ENCODE measurements around the gene MGAT5.

MGAT5 gene, protein sequence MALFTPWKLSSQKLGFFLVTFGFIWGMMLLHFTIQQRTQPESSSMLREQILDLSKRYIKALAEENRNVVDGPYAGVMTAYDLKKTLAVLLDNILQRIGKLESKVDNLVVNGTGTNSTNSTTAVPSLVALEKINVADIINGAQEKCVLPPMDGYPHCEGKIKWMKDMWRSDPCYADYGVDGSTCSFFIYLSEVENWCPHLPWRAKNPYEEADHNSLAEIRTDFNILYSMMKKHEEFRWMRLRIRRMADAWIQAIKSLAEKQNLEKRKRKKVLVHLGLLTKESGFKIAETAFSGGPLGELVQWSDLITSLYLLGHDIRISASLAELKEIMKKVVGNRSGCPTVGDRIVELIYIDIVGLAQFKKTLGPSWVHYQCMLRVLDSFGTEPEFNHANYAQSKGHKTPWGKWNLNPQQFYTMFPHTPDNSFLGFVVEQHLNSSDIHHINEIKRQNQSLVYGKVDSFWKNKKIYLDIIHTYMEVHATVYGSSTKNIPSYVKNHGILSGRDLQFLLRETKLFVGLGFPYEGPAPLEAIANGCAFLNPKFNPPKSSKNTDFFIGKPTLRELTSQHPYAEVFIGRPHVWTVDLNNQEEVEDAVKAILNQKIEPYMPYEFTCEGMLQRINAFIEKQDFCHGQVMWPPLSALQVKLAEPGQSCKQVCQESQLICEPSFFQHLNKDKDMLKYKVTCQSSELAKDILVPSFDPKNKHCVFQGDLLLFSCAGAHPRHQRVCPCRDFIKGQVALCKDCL

GRCh38 chr2:134253804-134254203 is at the start of gene MGAT5:
TSS of gene MGAT5 (plus strand) at chr2:134254072. CDS start at chr2:134254404, 332 bp downstream.
- no peak for DNase-seq
- H3K4me3 Mint-ChIP-seq, result peak within 1 kb of the TSS; percentile 18
- no peaks in the 10 kb centered on the region for H3K9me3 Mint-ChIP-seq
- peaks cover 94% of the 10 kb centered on the region for H3K4me1 Mint-ChIP-seq (ENCODE audit: low read depth)
- H3K36me3 Mint-ChIP-seq (ENCODE audit: low read depth), result peaks cover 39% of the 10 kb centered on the region
- H3K27ac Mint-ChIP-seq, result peak within 1 kb of the TSS; percentile 87
- H3K27me3 Mint-ChIP-seq, result no peaks in the 10 kb centered on the region

GRCh38 chr2:134205087-134205486 is 48.8 kb upstream of the MGAT5 start:
- H3K27ac Mint-ChIP-seq, result no peak overlapping the region
- H3K4me3 Mint-ChIP-seq, result no peak overlapping the region
- no peaks in the 10 kb centered on the region for H3K9me3 Mint-ChIP-seq
- no peak for DNase-seq
- peaks cover 30% of the 10 kb centered on the region for H3K4me1 Mint-ChIP-seq (ENCODE audit: low read depth)
- H3K36me3 Mint-ChIP-seq (ENCODE audit: low read depth), result no peaks in the 10 kb centered on the region
- H3K27me3 Mint-ChIP-seq, result no peaks in the 10 kb centered on the region

GRCh38 chr2:134206031-134206430 is 47.8 kb upstream of the MGAT5 start:
- Mint-ChIP-seq H3K9me3 (no peaks in the 10 kb centered on the region), H3K27me3 (no peaks in the 10 kb centered on the region), H3K4me1 (ENCODE audit: low read depth) (peaks cover 23% of the 10 kb centered on the region), H3K36me3 (ENCODE audit: low read depth) (no peaks in the 10 kb centered on the region), H3K4me3 (no peak overlapping the region), H3K27ac (no peak overlapping the region)
- no peak for DNase-seq

GRCh38 chr2:134206573-134206972 is 47.3 kb upstream of the MGAT5 start:
- Mint-ChIP-seq H3K27ac (no peak overlapping the region), H3K4me1 (ENCODE audit: low read depth) (peaks cover 18% of the 10 kb centered on the region), H3K27me3 (no peaks in the 10 kb centered on the region), H3K4me3 (no peak overlapping the region), H3K36me3 (ENCODE audit: low read depth) (no peaks in the 10 kb centered on the region), H3K9me3 (no peaks in the 10 kb centered on the region)
- no peak for DNase-seq

DNA sequence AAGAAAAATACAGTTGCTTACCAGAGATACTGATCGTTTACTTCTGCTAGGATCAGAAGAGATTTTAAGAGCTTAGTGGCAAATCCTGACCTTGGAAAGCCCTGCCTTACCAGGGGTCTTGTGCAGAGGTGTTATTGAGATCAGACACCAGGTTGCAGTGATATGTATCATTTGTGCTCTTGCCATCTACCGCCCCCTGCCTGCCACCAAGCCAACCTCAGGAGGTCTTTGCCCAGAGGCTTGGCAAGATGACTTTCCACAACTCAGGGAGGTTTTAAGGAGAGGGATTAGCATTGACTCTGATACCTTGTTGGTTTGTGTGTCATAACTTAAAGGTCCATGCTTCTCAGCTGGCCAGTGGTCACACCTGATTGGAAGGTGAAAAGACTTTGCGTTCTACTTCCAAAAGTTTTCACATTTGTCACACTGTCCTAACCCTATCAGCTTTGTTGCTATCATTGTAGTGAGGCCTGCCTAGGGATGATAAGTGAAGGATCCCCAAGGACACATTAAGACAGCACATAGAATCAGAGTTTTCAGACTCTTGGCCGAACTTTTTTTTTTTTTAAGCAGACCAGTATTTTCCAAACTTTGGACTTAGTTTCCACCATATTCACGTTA is 46.2 kb upstream of the MGAT5 start:
- Mint-ChIP-seq H3K4me3 (no peak overlapping the region), H3K9me3 (no peaks in the 10 kb centered on the region), H3K4me1 (ENCODE audit: low read depth) (peaks cover 11% of the 10 kb centered on the region), H3K27me3 (no peaks in the 10 kb centered on the region), H3K36me3 (ENCODE audit: low read depth) (no peaks in the 10 kb centered on the region), H3K27ac (peak overlapping the region; percentile 29)
- peak; percentile 70 for DNase-seq

GRCh38 chr2:134208825-134209224 is 45.0 kb upstream of the MGAT5 start:
- Mint-ChIP-seq H3K9me3 (no peaks in the 10 kb centered on the region), H3K36me3 (ENCODE audit: low read depth) (peaks cover 5% of the 10 kb centered on the region), H3K27ac (no peak overlapping the region), H3K27me3 (no peaks in the 10 kb centered on the region), H3K4me1 (ENCODE audit: low read depth) (peaks cover 7% of the 10 kb centered on the region), H3K4me3 (no peak overlapping the region)
- no peak for DNase-seq

- Mint-ChIP-seq H3K27me3 (no peaks in the 10 kb centered on the region), H3K9me3 (no peaks in the 10 kb centered on the region), H3K36me3 (ENCODE audit: low read depth) (peaks cover 11% of the 10 kb centered on the region), H3K27ac (no peak overlapping the region), H3K4me1 (ENCODE audit: low read depth) (peaks cover 32% of the 10 kb centered on the region), H3K4me3 (no peak overlapping the region)
- DNase-seq, result no peak
Measured at GRCh38 chr2:134212746-134213145, 41.1 kb upstream of the MGAT5 start.

DNA sequence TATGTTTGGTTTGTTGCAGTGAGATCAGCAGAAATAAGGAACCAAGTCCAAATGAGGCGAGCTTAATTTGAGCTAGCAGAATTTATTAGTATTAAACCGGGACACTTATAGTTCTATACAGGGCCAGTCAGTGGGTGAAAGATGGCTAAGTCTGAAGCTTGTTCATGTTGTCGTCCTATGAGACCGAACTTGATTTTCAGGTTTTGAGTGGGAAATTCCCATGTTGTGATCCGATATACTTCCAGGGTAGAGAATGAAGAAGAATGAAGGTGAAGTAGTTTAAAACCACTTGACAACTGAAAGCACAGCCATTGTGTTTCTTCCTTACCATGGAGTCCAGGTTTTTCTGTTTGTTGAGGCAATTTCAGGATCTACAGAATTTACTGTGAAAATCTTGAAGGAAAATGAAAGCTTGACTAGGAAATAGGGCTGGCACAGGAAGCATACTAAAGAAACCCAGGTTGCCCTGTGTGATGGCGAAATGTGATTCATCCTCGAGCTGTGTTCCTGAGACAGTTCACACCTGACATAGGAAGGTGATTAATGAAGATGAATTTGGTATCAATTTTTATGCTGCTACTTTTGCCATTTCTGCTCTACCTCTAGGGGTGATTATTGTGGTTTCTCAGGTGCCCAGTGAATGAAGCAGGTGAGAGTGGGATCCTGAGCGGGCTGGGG is 37.6 kb upstream of the MGAT5 start:
- no peak for DNase-seq
- Mint-ChIP-seq H3K4me3 (no peak overlapping the region), H3K27ac (peak overlapping the region; percentile 93), H3K9me3 (no peaks in the 10 kb centered on the region), H3K27me3 (no peaks in the 10 kb centered on the region), H3K36me3 (ENCODE audit: low read depth) (peaks cover 11% of the 10 kb centered on the region), H3K4me1 (ENCODE audit: low read depth) (peaks cover 66% of the 10 kb centered on the region)

- no peaks in the 10 kb centered on the region for H3K27me3 Mint-ChIP-seq
- peaks cover 11% of the 10 kb centered on the region for H3K36me3 Mint-ChIP-seq (ENCODE audit: low read depth)
- peak overlapping the region; percentile 93 for H3K27ac Mint-ChIP-seq
- H3K9me3 Mint-ChIP-seq, result no peaks in the 10 kb centered on the region
- peak overlapping the region; percentile 28 for H3K4me3 Mint-ChIP-seq
- H3K4me1 Mint-ChIP-seq (ENCODE audit: low read depth), result peaks cover 71% of the 10 kb centered on the region
- DNase-seq, result no peak
Measured at GRCh38 chr2:134217351-134217750, 36.5 kb upstream of the MGAT5 start.

- Mint-ChIP-seq H3K4me3 (peak overlapping the region; percentile 43), H3K27me3 (no peaks in the 10 kb centered on the region), H3K36me3 (ENCODE audit: low read depth) (peaks cover 9% of the 10 kb centered on the region), H3K4me1 (ENCODE audit: low read depth) (peaks cover 66% of the 10 kb centered on the region), H3K9me3 (no peaks in the 10 kb centered on the region), H3K27ac (peak overlapping the region; percentile 93)
- DNase-seq, result no peak
Measured at GRCh38 chr2:134217924-134218323, 35.9 kb upstream of the MGAT5 start.

DNA sequence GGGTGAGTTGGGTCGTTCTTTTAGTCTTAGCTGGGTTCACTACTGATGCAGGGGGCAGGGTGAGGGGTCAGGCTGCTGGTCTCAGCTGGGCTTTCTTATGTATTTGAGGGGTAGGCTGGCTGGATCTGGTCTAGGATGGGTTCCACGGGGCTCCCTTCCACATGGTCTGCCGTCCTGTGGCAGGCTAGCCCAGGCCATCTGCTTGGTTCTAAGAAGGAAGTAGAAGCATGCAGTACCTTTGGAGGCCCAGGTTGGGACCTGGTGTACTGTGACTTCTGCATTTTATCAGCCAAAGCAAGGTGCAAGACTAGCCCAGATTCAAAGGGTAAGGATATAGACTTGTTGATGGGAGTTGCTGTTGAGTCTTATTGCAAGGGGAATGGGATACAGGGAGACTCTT is 35.5 kb upstream of the MGAT5 start:
- peaks cover 70% of the 10 kb centered on the region for H3K4me1 Mint-ChIP-seq (ENCODE audit: low read depth)
- DNase-seq, result no peak

DNA sequence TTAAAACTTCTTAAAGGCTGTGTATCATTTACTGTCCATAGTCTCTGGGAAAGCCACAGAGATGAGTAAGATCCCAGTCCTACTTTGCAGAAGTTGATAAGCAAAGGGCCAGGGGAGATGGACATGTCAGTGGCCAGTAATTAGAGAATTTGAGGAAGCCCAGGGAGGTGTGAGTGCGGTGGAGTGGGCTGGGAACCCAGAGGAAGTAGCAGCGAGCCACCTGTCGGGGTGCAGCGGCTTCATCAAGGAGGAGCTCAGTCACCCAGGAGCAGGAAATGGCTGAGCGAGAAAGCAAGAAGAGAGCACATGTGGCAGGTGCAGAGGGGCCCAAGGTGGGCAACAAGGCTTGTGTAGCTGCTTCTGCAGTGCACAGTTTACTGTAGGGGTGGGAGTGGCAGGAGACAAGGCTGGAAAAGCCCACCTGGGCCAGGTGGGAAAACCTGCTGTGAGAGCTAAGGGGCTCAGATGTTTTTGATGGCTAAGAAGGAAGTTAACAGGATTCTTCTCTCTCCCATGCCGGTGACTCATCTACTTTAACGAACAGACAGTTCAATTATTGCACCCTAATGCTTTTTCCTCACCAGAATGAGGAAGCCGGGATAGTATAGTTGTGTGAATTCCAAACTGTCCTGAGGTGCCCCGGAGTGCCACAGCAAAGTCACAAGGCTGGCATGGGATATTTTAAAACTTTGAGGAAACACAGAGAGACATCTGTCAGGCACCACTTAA is 34.8 kb upstream of the MGAT5 start:
- Mint-ChIP-seq H3K27me3 (no peaks in the 10 kb centered on the region), H3K4me1 (ENCODE audit: low read depth) (peaks cover 75% of the 10 kb centered on the region), H3K9me3 (no peaks in the 10 kb centered on the region), H3K27ac (peak overlapping the region; percentile 93), H3K4me3 (peak overlapping the region; percentile 43), H3K36me3 (ENCODE audit: low read depth) (peaks cover 6% of the 10 kb centered on the region)
- peak; percentile 54 for DNase-seq

More for the DNA sequence above, 35.5 kb upstream of the MGAT5 start:
- H3K36me3 Mint-ChIP-seq (ENCODE audit: low read depth), result peaks cover 7% of the 10 kb centered on the region
- H3K27me3 Mint-ChIP-seq, result no peaks in the 10 kb centered on the region
- H3K27ac Mint-ChIP-seq, result peak overlapping the region; percentile 93
- no peaks in the 10 kb centered on the region for H3K9me3 Mint-ChIP-seq
- H3K4me3 Mint-ChIP-seq, result peak overlapping the region; percentile 43

GRCh38 chr2:134220344-134220974 is 33.4 kb upstream of the MGAT5 start:
- Mint-ChIP-seq H3K27me3 (no peaks in the 10 kb centered on the region), H3K4me1 (ENCODE audit: low read depth) (peaks cover 83% of the 10 kb centered on the region), H3K4me3 (no peak overlapping the region), H3K36me3 (ENCODE audit: low read depth) (peaks cover under 1% of the 10 kb centered on the region), H3K27ac (peak overlapping the region; percentile 13), H3K9me3 (no peaks in the 10 kb centered on the region)
- no peak for DNase-seq
